Activated CD4-positive, CD25-positive, alpha-beta regulatory T cell treated with anti-CD3 and anti-CD28 coated beads, Interleukin-2, amount 50 U/mL, for 24 hours (primary cell): ENCODE measurements around the gene DENR.
"Not testable (repeated sequence)": the region's sequence is repeated elsewhere in the genome, so short reads cannot be mapped to it uniquely, and the experiment has no call there.

Experiments used
- ATAC-seq, 2 donors: fragments of 150-1000 bp; cut with Tn5 transposase; one replicate each; pipeline ENCODE4 v1.10.0; 2021; ENCODE audit warnings: mild to moderate bottlenecking in 1 of 2, moderate library complexity in 1 of 2

DENR gene

GRCh38 chr12:122752464-122753318 is at the start of gene DENR:
Gene DENR (plus strand): TSS chr12:122752824. CDS start chr12:122753702, 878 bp downstream.
- peak; percentile 97 to 98 for ATAC-seq

GRCh38 chr12:122702890-122703611 is 49.6 kb upstream of the DENR start, which contains the start of gene HCAR2:
Gene HCAR2 (minus strand): TSS chr12:122703357. CDS start chr12:122703283, 74 bp downstream.
- ATAC-seq, result not testable (repeated sequence)

GRCh38 chr12:122703841-122704240 is 48.8 kb upstream of the DENR start:
- ATAC-seq, result not testable (repeated sequence)

GRCh38 chr12:122709287-122709686 is 43.3 kb upstream of the DENR start:
- not testable (repeated sequence) for ATAC-seq

- ATAC-seq, result not testable (repeated sequence)
Measured at GRCh38 chr12:122710341-122710740, 42.3 kb upstream of the DENR start.

- not testable (repeated sequence) for ATAC-seq
Measured at GRCh38 chr12:122711266-122711665, 41.4 kb upstream of the DENR start.

GRCh38 chr12:122713491-122714188 is 39.0 kb upstream of the DENR start:
- not testable (repeated sequence) for ATAC-seq

GRCh38 chr12:122715211-122715610 is 37.4 kb upstream of the DENR start:
- ATAC-seq, result not testable (repeated sequence)

- not testable (repeated sequence) for ATAC-seq
Measured at GRCh38 chr12:122716658-122717057, 36.0 kb upstream of the DENR start, which contains the start of gene HCAR3. Gene HCAR3 (minus strand): TSS chr12:122716811. CDS start chr12:122716737, 74 bp downstream.

GRCh38 chr12:122721057-122721545 is 31.5 kb upstream of the DENR start:
- peak; percentile 27 to 39 for ATAC-seq

- ATAC-seq, result no peak
Measured at GRCh38 chr12:122722387-122722786, 30.2 kb upstream of the DENR start.

- ATAC-seq, result no peak
Measured at GRCh38 chr12:122724641-122725243, 27.9 kb upstream of the DENR start.

- no peak for ATAC-seq
Measured at GRCh38 chr12:122725452-122726079, 27.1 kb upstream of the DENR start.

GRCh38 chr12:122726080-122726558 is 26.5 kb upstream of the DENR start:
- ATAC-seq, result peak; percentile 37 to 46

- no peak for ATAC-seq
Measured at GRCh38 chr12:122729583-122730214, 22.9 kb upstream of the DENR start.

GRCh38 chr12:122730215-122731014 is 22.2 kb upstream of the DENR start, which contains the start of gene HCAR1:
Gene HCAR1 (minus strand): TSS chr12:122730844. CDS start chr12:122730339, 505 bp downstream.
- peak; percentile 48 to 61 for ATAC-seq

GRCh38 chr12:122732170-122732569 is 20.5 kb upstream of the DENR start:
- no peak for ATAC-seq

- no peak for ATAC-seq
Measured at GRCh38 chr12:122732611-122733010, 20.0 kb upstream of the DENR start.

- no peak for ATAC-seq
Measured at GRCh38 chr12:122738571-122738970, 14.1 kb upstream of the DENR start.

GRCh38 chr12:122740351-122740750 is 12.3 kb upstream of the DENR start:
- no peak for ATAC-seq
